SU-DHL-6 (cell line): ENCODE data around the gene IGFL2.

ENCODE experiments used
- H2AFZ ChIP-seq: fragments of 200-600 bp; sonication (generic); 2 replicates; pipeline ENCODE4 v1.6.1; 2014; ENCODE audit warnings: low read depth, mild to moderate bottlenecking, moderate library complexity, mixed read lengths, antibody characterized with exemption, low read length; ENCODE audit not compliant: severe bottlenecking
- H3F3A ChIP-seq: fragments of 200-600 bp; shearing (Covaris generic); 2 replicates; pipeline ENCODE4 v1.6.0; 2016; ENCODE audit warnings: antibody characterized with exemption, mild to moderate bottlenecking; ENCODE audit not compliant: insufficient read depth
- H3K27ac ChIP-seq: fragments of 200-600 bp; sonication (generic); 2 replicates; pipeline ENCODE4 v1.5.1; 2016; ENCODE audit warnings: low read depth, mild to moderate bottlenecking, low read length, moderate library complexity, mixed read lengths
- H3K27me3 ChIP-seq: fragments of 200-600 bp; sonication (generic), shearing (Covaris generic); 2 replicates; pipeline ENCODE4 v1.6.0; 2014; ENCODE audit warnings: mild to moderate bottlenecking, low read length
- H3K36me3 ChIP-seq: fragments of 200-600 bp; sonication (generic); 2 replicates; pipeline ENCODE4 v1.6.1; 2014; ENCODE audit warnings: mild to moderate bottlenecking, low read length, mixed read lengths
- H3K4me2 ChIP-seq: fragments of 300-600, 200-600 bp; shearing (Covaris generic), sonication (generic); 2 replicates; pipeline ENCODE4 v1.6.0; 2014; ENCODE audit warnings: low read length, low read depth, mild to moderate bottlenecking; ENCODE audit not compliant: poor library complexity, severe bottlenecking
- H3K4me3 ChIP-seq: fragments of 200-600 bp; sonication (generic); 2 replicates; pipeline ENCODE4 v1.5.1; 2014; ENCODE audit warnings: antibody characterized with exemption, low read length, mild to moderate bottlenecking, mixed read lengths; ENCODE audit not compliant: insufficient read depth, poor library complexity, severe bottlenecking
- H3K79me2 ChIP-seq: fragments of 200-600 bp; sonication (generic); 2 replicates; pipeline ENCODE4 v1.6.1; 2014; ENCODE audit warnings: mild to moderate bottlenecking, low read length, moderate library complexity; ENCODE audit not compliant: insufficient read depth
- H3K9ac ChIP-seq: fragments of 200-600 bp; sonication (generic); 2 replicates; pipeline ENCODE4 v1.7.0; 2014; ENCODE audit warnings: mild to moderate bottlenecking, low read length
- H3K9me2 ChIP-seq: fragments of 200-600 bp; sonication (generic); replicated peaks from 2 replicates; pipeline ENCODE4 v1.6.1; 2014; ENCODE audit warnings: low read length; ENCODE audit not compliant: insufficient read depth
- H3K9me3 ChIP-seq: fragments of 200-600 bp; sonication (generic); 2 replicates; pipeline ENCODE4 v1.6.1; 2014; ENCODE audit warnings: low read length, mixed read lengths; ENCODE audit not compliant: insufficient read depth
- H4K20me1 ChIP-seq: fragments of 200-600 bp; sonication (generic); 2 replicates; pipeline ENCODE4 v1.6.1; 2014; ENCODE audit warnings: low read depth, mild to moderate bottlenecking, antibody characterized with exemption, low read length, moderate library complexity, mixed read lengths
- EZH2phosphoT487 ChIP-seq: fragments of 200-600 bp; sonication (generic), shearing (Covaris generic); conservative IDR thresholded peaks from 2 replicates; pipeline ENCODE4 v1.6.1; 2018; ENCODE audit warnings: mild to moderate bottlenecking, antibody characterized with exemption, low read length, moderate library complexity, mixed read lengths
- TF ChIP-seq, protein P1 (sequence below): fragments of 200-600 bp; sonication (generic); IDR thresholded peaks from one replicate; pipeline ENCODE4 v1.5.1; 2017; ENCODE audit warnings: antibody characterized with exemption, mild to moderate bottlenecking, low read length, moderate library complexity; ENCODE audit not compliant: insufficient read depth, poor library complexity, severe bottlenecking

IGFL2 gene

DNA sequence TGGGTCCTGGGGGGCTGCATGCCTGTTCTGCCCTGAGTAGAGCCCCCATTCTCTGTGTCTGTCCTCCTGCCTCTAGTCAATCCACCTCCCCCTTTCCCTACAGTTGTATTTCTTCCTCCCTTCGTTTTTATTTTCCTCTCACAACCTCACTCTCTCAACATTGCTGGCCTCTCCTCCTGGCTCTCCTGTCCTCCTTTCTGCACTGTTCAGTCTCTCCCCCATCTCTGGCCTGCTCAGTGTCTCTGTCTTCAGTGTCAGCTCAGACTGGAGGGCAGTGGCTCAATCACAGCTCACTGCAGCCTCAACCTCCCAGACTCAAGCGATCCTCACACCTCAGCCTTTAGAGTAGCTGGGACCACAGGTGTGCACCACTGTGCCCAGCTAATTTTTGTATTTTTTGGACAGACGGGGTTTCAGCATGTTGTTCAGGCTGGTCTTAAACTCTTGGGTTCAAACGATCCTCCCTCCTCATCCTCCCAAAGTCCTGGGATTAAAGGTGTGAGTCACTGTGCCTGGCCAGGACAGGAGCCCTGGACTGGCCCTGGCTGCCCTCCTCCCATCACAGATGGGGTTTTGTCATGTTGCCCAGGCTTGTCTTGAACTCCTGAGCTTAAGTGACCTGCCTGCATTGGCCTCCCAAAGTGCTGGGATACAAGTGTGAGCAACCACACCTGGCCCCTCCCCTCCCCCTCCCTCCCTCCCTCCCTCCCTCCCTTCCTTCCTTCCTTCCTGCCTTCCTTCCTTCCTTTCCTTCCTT, 49.5 kb downstream of the IGFL2 start:
- H3K9ac ChIP-seq, result no peak overlapping the region
- H3K4me2 ChIP-seq, result no peak overlapping the region
- H3F3A ChIP-seq, result no peaks in the 10 kb centered on the region
- no peaks in the 10 kb centered on the region for H3K36me3 ChIP-seq
- H3K27ac ChIP-seq, result no peak overlapping the region
- TF ChIP-seq, protein P1, sequence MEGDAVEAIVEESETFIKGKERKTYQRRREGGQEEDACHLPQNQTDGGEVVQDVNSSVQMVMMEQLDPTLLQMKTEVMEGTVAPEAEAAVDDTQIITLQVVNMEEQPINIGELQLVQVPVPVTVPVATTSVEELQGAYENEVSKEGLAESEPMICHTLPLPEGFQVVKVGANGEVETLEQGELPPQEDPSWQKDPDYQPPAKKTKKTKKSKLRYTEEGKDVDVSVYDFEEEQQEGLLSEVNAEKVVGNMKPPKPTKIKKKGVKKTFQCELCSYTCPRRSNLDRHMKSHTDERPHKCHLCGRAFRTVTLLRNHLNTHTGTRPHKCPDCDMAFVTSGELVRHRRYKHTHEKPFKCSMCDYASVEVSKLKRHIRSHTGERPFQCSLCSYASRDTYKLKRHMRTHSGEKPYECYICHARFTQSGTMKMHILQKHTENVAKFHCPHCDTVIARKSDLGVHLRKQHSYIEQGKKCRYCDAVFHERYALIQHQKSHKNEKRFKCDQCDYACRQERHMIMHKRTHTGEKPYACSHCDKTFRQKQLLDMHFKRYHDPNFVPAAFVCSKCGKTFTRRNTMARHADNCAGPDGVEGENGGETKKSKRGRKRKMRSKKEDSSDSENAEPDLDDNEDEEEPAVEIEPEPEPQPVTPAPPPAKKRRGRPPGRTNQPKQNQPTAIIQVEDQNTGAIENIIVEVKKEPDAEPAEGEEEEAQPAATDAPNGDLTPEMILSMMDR, result no peak
- TF ChIP-seq EZH2phosphoT487, result no peak
- H3K79me2 ChIP-seq, result no peaks in the 10 kb centered on the region
- H3K9me2 ChIP-seq, result no peaks in the 10 kb centered on the region
- H3K4me3 ChIP-seq, result no peak overlapping the region
- H3K27me3 ChIP-seq, result no peaks in the 10 kb centered on the region
- H2AFZ ChIP-seq, result no peak overlapping the region
- no peaks in the 10 kb centered on the region for H4K20me1 ChIP-seq
- H3K9me3 ChIP-seq, result no peaks in the 10 kb centered on the region

DNA sequence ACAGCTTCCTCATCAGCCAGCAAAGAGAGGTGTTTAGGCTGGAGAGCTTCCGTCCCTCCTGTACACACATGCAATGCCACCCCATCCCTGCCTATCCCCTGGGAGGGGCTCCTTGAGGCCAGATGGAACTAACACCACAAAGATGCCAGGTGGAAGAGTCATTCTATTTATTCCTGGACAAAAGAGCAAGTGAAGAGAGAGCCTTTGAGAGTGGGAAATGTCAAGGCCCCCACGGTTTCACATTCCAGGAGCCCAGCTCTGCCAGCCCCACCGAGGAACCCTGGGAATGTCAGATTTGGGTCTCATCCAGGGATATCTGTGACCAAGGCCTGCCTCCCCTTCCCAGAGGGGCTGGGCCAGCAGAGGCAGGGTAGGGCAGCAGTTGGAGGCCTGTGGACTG, 50.7 kb downstream of the IGFL2 start:
- Histone ChIP-seq H2AFZ (no peak overlapping the region), H4K20me1 (no peaks in the 10 kb centered on the region), H3K27me3 (no peaks in the 10 kb centered on the region), H3K9me3 (no peaks in the 10 kb centered on the region), H3K27ac (no peak overlapping the region), H3K9ac (no peak overlapping the region), H3F3A (no peaks in the 10 kb centered on the region), H3K9me2 (no peaks in the 10 kb centered on the region), H3K79me2 (no peaks in the 10 kb centered on the region), H3K4me3 (no peak overlapping the region), H3K36me3 (no peaks in the 10 kb centered on the region), H3K4me2 (no peak overlapping the region)
- TF ChIP-seq, protein P1, result no peak
- no peak for TF ChIP-seq EZH2phosphoT487

DNA sequence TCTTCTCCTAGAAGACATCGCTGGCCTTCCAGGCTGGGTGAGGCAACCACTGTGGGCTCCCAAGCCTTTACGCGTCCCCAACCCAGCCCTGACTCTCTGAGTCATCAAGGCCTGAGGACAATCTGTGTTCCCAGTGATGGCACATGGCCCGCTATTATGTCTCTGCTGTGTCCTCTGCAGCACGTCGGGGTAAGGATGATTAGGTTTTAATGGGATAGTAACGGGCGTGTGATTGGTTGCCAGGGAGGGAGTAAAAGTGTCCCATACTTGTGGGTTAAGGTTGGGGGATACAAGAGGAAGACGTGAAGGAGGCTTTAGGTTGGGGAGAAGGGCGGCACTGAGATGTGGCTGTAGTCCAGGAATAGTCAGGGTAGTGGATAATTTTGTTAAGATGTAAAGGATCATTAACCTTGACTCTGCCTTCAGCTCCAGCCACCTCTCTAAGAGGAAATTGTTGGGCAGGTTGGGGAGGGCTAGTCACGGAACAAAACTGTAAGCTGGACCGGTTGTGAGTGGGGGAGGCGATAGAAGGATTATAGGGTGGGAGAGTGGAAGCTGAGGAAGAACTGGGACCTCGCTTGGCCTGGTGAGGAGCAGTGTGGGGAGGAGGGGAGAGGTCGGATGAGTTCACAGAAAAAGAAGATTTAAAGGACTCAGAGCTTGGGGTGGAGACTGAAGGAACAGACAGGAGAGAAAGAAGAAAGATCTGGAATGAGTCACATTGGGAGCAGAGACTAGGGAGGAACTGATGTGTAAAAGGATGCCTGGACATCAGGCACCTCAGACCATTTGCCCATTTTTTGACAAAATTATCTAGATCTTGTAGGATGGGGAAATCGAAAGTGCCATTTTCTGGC, 53.6 kb downstream of the IGFL2 start:
- Histone ChIP-seq H3K27ac (no peak overlapping the region), H2AFZ (no peak overlapping the region), H3K4me2 (no peak overlapping the region), H3K36me3 (no peaks in the 10 kb centered on the region), H3K9ac (no peak overlapping the region), H3K27me3 (no peaks in the 10 kb centered on the region), H3K4me3 (no peak overlapping the region), H3F3A (no peaks in the 10 kb centered on the region), H4K20me1 (no peaks in the 10 kb centered on the region), H3K9me2 (no peaks in the 10 kb centered on the region), H3K9me3 (no peaks in the 10 kb centered on the region), H3K79me2 (no peaks in the 10 kb centered on the region)
- TF ChIP-seq, protein P1, result no peak
- TF ChIP-seq EZH2phosphoT487, result no peak
